Keratinocyte (primary cell): ENCODE data around the gene STX3. TPM values are rescaled to one million over a fixed set of nuclear protein-coding genes. Genes with fewer than 3 reads are reported as not detected.

Experiments used
- DNase-seq: peaks from one replicate; pipeline ENCODE4 v3.0.0-alpha.2; 2011; ENCODE audit warnings: low read depth, missing footprints, low spot score
- FAIRE-seq: peaks from 2 replicates; lab custom pipeline; 2011; peaks lifted over from hg19 to GRCh38; lab: Jason Lieb, UNC
- H2AFZ ChIP-seq: 2 replicates; pipeline ENCODE4 v1.6.0; 2012; ENCODE audit warnings: low read length, control low read depth, inconsistent platforms; ENCODE audit not compliant: control insufficient read depth
- H3K27ac ChIP-seq: 2 replicates; pipeline ENCODE4 v1.5.1; 2011; ENCODE audit warnings: low read length; ENCODE audit not compliant: control insufficient read depth, insufficient read depth
- H3K27me3 ChIP-seq: 3 replicates; pipeline ENCODE4 v1.6.0; 2011; ENCODE audit warnings: low read length; ENCODE audit not compliant: control insufficient read depth, insufficient read depth; ENCODE audit errors: extremely low read depth
- H3K36me3 ChIP-seq, 2 experiments: 2 replicates in 1 of 2; 3 replicates in 1 of 2; pipeline ENCODE4 v1.5.1; 2011; ENCODE audit warnings: low read length in 2 of 2, mild to moderate bottlenecking in 1 of 2; ENCODE audit not compliant: control insufficient read depth in 2 of 2, insufficient read depth in 2 of 2; ENCODE audit errors: extremely low read depth in 1 of 2
- H3K4me1 ChIP-seq: 3 replicates; pipeline ENCODE4 v1.5.1; 2011; ENCODE audit warnings: low read length; ENCODE audit not compliant: control insufficient read depth, insufficient read depth; ENCODE audit errors: extremely low read depth
- H3K4me2 ChIP-seq: 3 replicates; pipeline ENCODE4 v1.6.0; 2011; ENCODE audit warnings: low read depth, low read length; ENCODE audit not compliant: control insufficient read depth, insufficient read depth; ENCODE audit errors: extremely low read depth
- H3K4me3 ChIP-seq, 3 experiments: fragments of 200-600 bp in 1 of 3; sonication (generic) in 1 of 3; 2 replicates in 2 of 3; 3 replicates in 1 of 3; pipeline ENCODE4 v1.5.1; 2011 to 2016; ENCODE audit warnings: low read length in 3 of 3, mild to moderate bottlenecking in 3 of 3, control low read depth in 2 of 3, inconsistent platforms in 1 of 3, low read depth in 1 of 3, mixed read lengths in 1 of 3, mixed run types in 1 of 3, moderate library complexity in 1 of 3; ENCODE audit not compliant: control insufficient read depth in 2 of 3, insufficient read depth in 2 of 3; ENCODE audit errors: extremely low read depth in 1 of 3
- H3K79me2 ChIP-seq: 2 replicates; pipeline ENCODE4 v1.6.0; 2012; ENCODE audit warnings: low read length; ENCODE audit not compliant: control insufficient read depth, insufficient read depth
- H3K9ac ChIP-seq: 3 replicates; pipeline ENCODE4 v1.6.0; 2011; ENCODE audit warnings: low read length; ENCODE audit not compliant: control insufficient read depth, insufficient read depth; ENCODE audit errors: extremely low read depth
- H3K9me1 ChIP-seq: 3 replicates; pipeline ENCODE4 v1.6.0; 2011; ENCODE audit warnings: low read length; ENCODE audit not compliant: control insufficient read depth, insufficient read depth; ENCODE audit errors: extremely low read depth
- H3K9me3 ChIP-seq: 2 replicates; pipeline ENCODE4 v1.5.1; 2012; ENCODE audit warnings: low read depth, low read length; ENCODE audit not compliant: control insufficient read depth
- H4K20me1 ChIP-seq: 3 replicates; pipeline ENCODE4 v1.6.0; 2011; ENCODE audit warnings: low read length; ENCODE audit not compliant: control insufficient read depth, insufficient read depth; ENCODE audit errors: extremely low read depth
- CTCF ChIP-seq, 3 experiments: IDR thresholded peaks in 1 of 3; conservative IDR thresholded peaks in 1 of 3; optimal IDR thresholded peaks in 1 of 3; 2 replicates in 2 of 3; 3 replicates in 1 of 3; pipeline versions ENCODE3 to v1.5.1; 2011; ENCODE audit warnings: low read length in 3 of 3, mild to moderate bottlenecking in 3 of 3, moderate library complexity in 2 of 3, control low read depth in 1 of 3, inconsistent platforms in 1 of 3; ENCODE audit not compliant: insufficient read depth in 2 of 3; ENCODE audit errors: extremely low read depth in 1 of 3
- EZH2 ChIP-seq: IDR thresholded peaks from one replicate; pipeline ENCODE4 v1.6.1; 2012; ENCODE audit warnings: inconsistent platforms, mild to moderate bottlenecking, low read length, moderate library complexity
- dilution Hi-C: fragments of 300-500 bp; cut with MboI; formaldehyde crosslinking; loops from one replicate; pipeline ENCODE4 v1.7.0; 2020; ENCODE audit warnings: low sequenced_read_pairs; ENCODE audit not compliant: extremely low pct_ligation_motif_present
- polyA plus RNA-seq, 5 experiments: library from polyadenylated mRNA; depleted of rRNA in 3 of 5; stranded (reverse) in 3 of 5; stranded (forward) in 1 of 5; unstranded in 1 of 5; fragments of >200 nt; gene quantifications; 1 replicate in 1 of 5; 2 replicates in 3 of 5; 3 replicates in 1 of 5; pipeline versions ENCODE4 v1.2.1 to v1.2.3, GENCODE V29; 2011 to 2012; ENCODE audit warnings: missing spikeins in 2 of 5, low read depth in 1 of 5, low replicate concordance in 1 of 5

STX3 gene
- polyA plus RNA-seq, 1 donor (not counting 4 experiments of a cell fraction or from before 2014, with no cell fraction given), result 48.0 TPM

GRCh38 chr11:59758401-59759037 is 3.3 kb downstream of the STX3 start:
- peaks cover 16 to 17% of the 10 kb centered on the region in 2 experiments for H3K36me3 ChIP-seq
- DNase-seq, result no peak
- no peaks in the 10 kb centered on the region for H3K9me3 ChIP-seq
- H2AFZ ChIP-seq, result no peak overlapping the region
- no peak overlapping the region for H3K4me3 ChIP-seq
- no peaks in the 10 kb centered on the region for H3K27me3 ChIP-seq
- H4K20me1 ChIP-seq, result peaks cover 26% of the 10 kb centered on the region
- H3K27ac ChIP-seq, result no peak overlapping the region
- H3K4me2 ChIP-seq, result no peak overlapping the region
- FAIRE-seq, result no peak
- H3K9me1 ChIP-seq, result peaks cover 15% of the 10 kb centered on the region
- no peak overlapping the region for H3K9ac ChIP-seq
- dilution Hi-C loops, result no loop called here
- peaks cover 21% of the 10 kb centered on the region for H3K4me1 ChIP-seq
- peaks cover 79% of the 10 kb centered on the region for H3K79me2 ChIP-seq
- TF ChIP-seq EZH2 (no peak), CTCF (optimal IDR thresholded peaks at IDR 0.05 in 1 of 3, IDR thresholded peaks at IDR 0.05 in 1 of 3, conservative IDR thresholded peaks at IDR 0.05 in 1 of 3; ENCODE audit: extremely low read depth in 1 of 3, insufficient read depth in 2 of 3, low read length in 3 of 3) (no peak)

- FAIRE-seq (no peak), DNase-seq (no peak)
- H3K4me1 ChIP-seq, result peaks cover 16% of the 10 kb centered on the region
- peaks cover 16 to 17% of the 10 kb centered on the region in 2 experiments for H3K36me3 ChIP-seq
- H4K20me1 ChIP-seq, result peaks cover 29% of the 10 kb centered on the region
- H2AFZ ChIP-seq, result no peak overlapping the region
- no peaks in the 10 kb centered on the region for H3K9me3 ChIP-seq
- H3K4me3 ChIP-seq, result no peak overlapping the region
- TF ChIP-seq EZH2 (no peak), CTCF (optimal IDR thresholded peaks at IDR 0.05 in 1 of 3, IDR thresholded peaks at IDR 0.05 in 1 of 3, conservative IDR thresholded peaks at IDR 0.05 in 1 of 3; ENCODE audit: extremely low read depth in 1 of 3, insufficient read depth in 2 of 3, low read length in 3 of 3) (no peak)
- H3K9ac ChIP-seq, result no peak overlapping the region
- H3K9me1 ChIP-seq, result peaks cover 15% of the 10 kb centered on the region
- no peak overlapping the region for H3K27ac ChIP-seq
- no peaks in the 10 kb centered on the region for H3K27me3 ChIP-seq
- peaks cover 89% of the 10 kb centered on the region for H3K79me2 ChIP-seq
- dilution Hi-C loops, result no loop called here
- H3K4me2 ChIP-seq, result no peak overlapping the region
Measured at GRCh38 chr11:59759900-59760299, 4.7 kb downstream of the STX3 start.
